NCI-H2196 (cell line): ENCODE data around the gene LCNL1.

Experiments used
- DNase-seq: peaks from one replicate; lab custom pipeline; 2025; ENCODE audit not compliant: unreplicated experiment; lab: John Stamatoyannopoulos, UW

The LCNL1 gene

DNA sequence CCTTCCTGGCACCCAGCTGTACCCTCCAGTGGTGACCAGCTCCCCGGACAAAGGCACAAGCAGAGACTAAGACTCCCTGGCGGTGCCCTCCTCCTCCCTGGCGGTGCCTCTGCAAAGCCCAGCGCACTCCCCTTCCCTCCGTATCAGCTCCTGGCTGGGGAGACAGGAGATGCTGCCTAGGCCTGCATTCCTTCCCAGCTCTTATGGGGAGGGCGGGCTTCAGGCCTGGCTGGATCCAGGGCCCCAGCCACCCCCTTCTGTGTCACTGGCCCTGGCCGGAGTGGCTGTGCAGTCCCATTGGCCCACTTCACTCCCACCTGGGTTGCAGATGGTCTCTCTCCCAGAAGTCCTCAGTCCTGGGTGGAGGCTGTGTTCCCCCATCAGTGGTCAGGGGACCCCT lies 24.3 kb upstream of the LCNL1 start:
- DNase-seq, result no peak

DNA sequence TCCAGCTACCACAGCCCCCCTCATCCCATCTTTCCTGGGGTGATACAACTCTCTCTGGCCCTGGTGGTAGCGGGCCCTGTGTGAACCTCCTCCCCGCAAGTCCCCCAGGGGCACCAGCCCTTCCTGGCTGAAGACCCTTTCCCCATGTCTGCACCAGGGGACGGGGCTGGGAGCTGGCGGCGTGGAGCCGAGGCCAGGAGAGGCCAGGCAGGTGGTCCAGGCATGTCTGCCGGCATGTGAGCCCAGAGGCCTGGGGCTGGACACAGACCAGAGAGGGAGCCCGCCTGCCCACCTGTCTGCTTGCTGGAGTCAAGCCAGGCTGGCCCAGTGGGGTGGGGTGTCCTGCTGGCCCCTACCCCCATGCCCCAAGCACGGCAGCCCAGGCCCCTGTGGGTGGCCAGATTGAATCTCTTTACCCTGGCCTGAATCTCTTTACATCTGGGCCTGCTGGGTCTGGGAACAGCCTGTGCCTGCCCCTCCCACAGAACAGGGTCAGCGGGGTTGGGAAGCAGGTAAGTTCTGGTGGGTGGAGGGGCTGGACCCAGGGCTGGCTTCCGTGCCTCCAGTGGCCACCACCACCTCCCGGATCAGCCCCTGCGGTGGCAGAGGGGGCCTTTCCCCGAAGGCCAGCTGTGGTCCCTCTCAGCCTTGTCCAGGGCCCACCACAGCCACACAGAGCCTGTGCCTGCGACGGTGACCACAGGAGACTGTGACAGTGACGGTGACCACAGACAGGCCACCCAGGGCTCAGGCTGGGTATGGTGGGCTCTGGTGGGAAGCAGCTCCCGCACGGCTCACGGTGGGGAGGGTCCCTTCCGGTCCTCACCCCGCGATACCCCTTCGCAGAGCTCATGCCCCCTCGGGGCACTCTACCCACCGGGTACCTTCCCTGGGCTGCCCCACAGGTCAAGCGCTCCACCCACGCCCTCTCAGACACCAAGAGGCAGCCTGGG lies 23.6 kb upstream of the LCNL1 start:
- DNase-seq, result no peak

DNA sequence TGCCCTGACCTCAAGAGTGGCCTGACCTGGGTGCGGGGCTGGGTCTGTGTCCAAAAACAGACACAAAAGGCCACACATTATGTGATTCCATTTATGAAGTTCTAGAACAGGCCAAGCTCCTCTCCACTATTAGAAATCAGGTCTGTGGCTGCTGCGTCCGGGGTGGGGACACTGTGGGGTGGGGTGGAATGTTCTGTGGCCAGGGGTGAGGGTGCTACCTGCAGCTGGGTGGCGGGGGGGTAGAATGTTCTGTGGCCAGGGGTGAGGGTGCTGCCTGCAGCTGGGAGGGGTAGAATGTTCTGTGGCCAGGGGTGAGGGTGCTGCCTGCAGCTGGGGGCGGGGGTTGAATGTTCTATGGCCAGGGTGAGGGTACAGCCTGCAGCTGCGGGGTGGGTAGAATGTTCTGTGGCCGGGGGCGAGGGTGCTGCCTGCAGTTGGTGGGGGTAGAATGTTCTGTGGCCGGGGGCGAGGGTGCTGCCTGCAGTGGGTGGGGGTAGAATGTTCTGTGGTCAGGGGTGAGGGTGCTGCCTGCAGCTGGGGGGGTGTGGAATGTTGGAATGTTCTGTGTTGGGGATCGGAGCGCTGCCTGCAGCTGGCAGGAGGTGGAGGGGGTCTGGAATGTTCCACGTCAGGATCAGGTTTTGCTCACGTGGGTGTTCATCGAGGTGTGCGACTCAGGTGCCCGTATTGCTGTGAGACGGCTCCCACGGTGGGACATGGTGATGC lies 22.4 kb upstream of the LCNL1 start:
- DNase-seq, result no peak

DNA sequence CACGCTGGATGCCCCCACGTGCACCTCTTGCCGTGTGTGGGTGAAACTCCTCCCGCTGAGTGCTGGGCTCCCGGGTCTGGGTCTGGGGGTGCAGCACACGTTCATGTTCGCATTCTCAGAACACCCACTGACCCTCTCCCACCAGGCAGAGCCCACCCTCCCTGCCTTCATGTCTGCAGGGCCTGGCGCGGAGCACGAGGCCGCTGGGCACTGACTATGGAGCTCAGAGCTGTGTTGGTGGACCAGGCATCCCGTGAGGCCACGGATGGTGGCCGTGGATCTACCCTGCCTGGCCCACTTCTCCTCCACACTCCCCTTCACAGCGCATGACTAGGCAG lies 21.9 kb upstream of the LCNL1 start:
- no peak for DNase-seq

DNA sequence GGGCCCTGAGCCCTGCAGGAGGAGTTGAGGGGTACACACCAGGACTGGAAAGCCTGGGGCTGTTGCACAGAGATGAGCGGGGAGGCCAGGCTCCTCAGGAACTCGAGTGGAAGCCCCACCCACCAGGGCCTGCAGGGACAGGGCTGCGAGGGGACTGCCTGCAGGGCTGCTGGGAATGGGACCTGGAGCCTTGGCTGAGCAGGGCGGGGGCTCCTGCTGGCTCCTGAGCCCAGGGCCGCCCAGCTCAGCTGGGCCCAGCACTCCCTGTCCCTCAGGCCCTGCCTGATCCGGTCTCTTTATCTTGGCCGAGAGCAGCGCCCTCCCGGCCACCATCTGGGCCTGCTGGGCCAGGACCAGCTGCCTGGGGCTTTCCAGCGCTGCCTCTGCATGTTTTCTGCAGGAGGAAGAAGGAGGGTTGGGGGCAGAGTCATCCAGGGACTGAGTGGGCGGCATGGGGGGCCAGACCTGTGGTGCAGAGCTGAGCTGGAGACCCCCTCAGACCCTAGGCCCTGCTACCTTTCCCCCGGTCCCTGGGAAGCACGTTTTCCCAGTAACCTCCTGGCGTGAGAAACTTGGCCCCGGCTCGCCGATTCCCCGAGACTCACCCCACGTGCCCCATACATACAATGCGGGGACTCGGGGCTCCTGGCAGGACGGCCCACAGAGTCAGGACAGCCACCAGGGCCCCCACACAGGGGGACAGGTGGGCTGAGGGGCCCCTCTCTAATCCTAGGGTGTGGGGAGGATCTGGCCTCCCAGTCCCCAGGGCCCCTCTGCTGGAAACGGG lies 21.3 kb upstream of the LCNL1 start:
- no peak for DNase-seq

DNA sequence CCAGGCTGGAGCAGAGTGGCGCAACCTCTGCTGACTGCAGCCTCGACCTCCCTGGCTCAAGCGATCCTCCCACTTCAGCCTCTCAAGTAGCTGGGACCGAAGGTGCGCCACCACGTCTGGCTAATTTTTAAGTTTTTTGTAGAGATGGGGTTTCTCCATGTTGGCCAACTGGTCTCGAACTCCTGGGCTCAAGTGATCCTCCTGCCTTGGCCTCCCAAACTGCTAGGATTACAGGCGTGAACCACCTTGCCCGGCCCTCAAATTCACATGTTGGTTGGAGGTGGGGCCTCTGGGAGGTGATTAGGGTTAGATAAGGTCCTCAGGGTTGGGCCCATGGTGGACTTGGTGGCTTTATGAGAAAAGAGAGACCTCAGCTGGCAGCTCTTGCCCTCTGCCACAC lies 20.6 kb upstream of the LCNL1 start:
- DNase-seq, result no peak

DNA sequence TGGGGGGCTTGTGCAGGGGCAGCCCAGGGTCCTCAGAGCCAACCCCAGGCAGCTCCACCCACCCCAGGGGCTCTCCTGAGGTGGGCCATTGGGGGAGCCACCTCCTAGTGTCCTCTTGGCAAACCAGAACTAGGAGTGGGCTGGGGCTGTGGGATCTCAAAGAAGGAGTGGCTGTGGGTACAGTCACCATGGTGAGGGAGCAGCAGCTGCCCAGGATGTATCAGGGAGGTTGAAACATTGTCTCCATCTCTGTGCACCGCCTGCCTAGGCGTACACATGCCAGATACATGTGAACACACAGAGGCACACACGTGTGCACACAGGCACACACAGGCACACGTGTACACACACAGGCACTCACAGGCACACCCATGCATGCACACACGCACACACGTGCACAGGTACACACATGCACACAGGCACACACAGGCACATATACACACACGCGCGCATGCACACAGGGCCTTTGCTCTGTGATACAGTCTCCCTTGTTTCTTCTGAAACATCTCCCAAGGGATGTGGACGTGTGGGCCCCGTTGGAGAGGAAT lies 20.0 kb upstream of the LCNL1 start:
- DNase-seq, result no peak

DNA sequence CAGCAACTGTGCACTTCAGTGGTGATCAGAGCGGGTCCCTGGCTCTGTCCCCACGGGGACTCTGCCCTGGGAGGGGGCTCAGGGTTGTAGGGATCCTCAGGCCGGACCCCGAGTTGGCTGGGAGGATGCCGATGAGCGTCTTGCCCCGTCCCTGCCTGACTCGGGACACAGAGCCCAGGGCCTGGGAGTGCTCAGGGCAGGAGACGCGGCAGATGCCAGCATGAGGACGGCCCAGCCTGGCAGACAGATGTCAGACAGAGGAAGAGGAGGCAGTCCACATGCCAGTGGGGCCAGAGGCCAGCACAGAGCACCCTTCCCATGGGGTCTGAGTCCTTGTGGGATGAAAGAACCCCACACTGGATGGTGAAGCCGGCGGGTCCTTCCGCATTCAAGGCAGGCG lies 19.5 kb upstream of the LCNL1 start:
- DNase-seq, result no peak

DNA sequence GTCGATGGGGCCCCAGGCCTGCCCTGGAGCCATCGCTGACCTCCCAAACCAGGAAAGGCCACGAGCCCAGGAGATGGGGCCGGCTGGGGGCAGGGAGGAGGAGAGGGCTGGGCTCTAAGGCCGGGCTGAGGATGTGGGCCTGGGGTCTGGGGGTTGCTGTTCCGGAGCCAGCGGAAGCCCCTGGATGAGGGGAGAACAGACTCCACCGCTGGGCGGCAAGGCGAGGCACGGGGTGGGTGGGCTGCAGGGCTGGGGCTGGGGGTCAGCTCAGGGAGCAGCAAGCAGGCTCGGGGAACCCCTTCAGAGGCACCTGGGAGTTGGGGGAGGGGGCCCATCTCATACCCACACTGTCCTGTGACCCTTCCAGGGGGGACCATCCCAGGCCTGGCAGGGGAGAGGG lies 19.0 kb upstream of the LCNL1 start:
- DNase-seq, result no peak

DNA sequence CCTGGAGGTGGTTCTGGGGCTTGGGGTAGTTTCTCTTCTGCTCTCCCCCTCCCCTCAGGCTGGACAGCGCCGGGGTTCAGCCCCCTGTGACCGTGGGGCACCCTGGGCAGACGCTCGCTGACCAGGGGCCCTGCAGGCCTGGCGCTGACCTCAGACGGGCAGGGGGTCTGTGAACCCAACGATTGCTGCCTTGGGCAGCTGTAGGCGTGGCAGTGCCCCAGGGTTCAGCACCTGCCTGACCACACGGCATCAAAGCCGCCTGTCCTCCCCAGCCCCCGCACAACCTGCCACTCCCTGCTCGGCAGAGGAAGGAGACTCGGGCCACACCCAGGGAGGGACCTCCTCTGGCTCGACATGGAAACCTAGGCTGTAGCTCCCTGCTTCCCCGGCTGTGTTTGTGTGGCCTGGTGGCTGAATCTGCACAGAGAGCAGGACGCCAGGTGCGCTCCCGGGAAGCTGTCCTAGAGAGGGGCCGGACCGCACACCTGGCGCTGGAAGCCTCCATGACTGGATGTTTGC lies 18.6 kb upstream of the LCNL1 start:
- peak; percentile 19 for DNase-seq

DNA sequence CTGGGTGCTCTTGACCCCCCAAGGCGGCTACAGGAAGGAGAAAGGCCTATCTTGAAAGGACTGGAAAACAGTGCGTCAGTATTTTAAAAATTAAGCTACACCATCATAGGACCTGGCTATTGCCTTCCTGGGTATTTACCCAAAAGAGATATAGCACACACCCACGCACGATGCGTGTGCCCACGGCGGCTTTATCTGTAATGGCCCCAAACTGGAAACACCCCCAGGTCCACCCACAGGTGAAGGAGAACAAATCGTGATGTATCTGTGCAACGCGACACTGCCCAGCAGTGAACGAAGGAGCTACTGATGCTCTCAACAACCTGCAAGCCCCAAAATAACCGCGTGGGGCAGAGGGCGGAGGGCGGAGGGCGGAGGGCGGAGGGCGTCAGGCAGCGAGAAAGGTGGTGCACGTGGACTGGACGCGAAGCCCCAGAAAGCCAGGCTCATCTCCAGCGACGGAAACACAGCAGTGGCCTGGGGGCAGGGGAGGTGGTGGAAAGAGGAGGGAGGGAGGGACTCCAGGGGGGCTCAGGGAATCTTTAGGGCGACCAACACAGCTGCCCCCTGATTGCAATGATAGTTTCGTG lies 17.9 kb upstream of the LCNL1 start:
- DNase-seq, result no peak

DNA sequence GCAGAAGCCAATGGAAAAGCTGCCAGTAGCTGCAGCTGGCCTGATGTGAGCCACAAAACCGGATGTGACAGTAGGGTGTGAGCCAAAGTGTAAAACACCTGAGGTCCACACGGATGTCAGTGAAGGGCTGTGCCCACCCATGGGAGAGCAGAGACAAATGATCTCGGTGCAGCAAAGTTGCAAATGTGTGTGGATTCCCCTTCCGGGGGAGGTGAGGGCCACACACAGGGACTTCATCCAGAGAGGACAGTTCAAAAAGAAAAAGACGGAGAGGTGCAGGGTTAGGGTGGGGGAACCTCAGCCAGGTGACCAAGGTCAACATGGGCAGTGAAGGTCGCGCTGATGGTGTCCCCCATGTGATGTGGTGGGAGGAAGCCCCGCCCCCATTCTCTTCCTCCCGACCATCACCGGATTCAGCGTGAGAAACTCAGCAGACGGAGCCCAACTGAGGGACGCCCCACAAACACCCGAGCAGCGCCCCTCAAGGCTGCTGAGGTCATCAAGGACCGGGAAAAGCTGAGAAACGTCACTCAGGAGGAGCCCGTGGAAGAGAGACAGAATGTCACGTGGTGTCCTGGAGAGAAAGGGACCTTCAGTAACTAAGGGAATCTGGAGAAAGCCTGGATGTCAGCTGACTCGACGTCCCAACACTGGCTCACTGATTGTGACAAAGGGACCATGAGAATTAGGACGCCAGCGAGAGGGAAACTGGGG lies 16.9 kb upstream of the LCNL1 start:
- no peak for DNase-seq

DNA sequence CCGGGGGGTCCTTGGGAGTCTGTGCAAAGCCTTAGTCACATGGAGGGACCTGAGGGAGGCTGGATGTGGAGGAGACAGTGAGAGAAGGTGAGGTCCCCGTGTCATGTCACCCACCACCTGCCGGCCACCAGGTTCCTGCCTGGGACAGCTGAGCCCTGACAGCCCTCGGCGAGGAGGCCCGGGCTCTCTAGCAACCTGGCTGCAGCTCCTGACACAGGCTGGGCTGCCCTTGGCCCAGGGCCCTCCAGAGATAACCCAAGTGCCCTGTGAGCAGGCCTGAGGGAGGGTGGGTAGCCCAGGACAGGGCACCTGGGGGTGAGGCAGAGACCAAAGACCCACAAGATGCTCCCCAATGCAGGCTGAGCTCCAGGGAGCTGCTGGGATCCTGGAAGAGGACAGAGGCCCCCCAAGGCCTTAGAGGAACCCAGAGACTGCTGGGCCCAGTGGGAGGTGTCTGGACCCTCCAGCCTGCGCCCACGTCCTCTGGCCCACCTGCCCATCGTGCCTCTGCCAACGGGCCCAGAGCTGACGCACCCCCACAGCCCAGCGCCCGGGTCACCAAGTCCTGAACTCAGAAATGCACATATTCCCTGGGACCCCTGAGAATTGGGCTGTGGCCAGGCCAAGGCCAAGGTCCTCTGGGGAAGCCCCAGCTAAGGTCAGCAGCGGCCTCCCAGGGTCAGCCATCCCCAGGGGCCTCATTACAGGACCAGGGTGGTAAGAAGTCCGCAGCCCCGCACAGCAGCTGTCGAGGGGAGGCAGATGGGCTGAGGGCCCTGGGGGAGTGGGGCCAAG lies 14.3 kb upstream of the LCNL1 start:
- DNase-seq, result no peak

DNA sequence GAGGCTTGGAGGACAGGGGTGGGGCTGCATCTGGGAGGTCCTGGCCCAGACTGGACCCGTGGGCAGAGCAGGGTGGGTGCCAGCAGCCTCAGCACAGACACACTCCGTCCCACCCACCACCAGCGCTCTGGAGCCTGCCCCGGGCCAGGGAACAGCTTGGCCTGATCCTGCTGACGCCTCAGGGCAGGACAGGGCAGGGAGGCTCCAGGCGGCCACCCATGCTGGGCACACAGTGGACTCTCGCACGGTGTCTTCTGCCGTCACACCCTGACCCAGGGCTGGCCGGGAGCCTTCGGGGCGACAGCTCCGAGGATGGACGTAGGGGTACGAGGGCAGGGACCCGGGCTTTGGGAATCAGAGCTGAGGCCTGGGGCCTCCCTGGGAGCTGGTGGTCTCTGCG lies 13.6 kb upstream of the LCNL1 start:
- no peak for DNase-seq

DNA sequence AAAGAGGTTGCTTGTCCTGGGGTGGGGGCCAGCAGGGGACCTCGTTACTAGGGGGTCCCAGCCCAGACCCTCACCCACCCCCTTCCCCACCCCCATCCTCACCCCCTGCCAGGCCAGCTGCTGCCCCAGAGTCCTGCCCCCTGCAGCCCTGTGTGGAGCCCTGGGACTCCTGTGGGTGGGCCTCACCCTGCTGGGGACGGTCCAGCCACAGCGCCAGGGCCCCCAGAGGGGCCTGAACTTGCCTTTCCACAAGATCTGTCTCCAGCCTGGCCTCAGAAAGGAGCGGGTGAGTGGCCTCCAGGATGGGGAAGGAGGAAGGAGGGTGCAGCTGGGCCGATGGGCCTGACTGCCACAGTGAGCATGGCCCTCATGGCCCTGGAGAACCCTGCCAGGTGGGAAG lies 13.0 kb upstream of the LCNL1 start:
- DNase-seq, result no peak

DNA sequence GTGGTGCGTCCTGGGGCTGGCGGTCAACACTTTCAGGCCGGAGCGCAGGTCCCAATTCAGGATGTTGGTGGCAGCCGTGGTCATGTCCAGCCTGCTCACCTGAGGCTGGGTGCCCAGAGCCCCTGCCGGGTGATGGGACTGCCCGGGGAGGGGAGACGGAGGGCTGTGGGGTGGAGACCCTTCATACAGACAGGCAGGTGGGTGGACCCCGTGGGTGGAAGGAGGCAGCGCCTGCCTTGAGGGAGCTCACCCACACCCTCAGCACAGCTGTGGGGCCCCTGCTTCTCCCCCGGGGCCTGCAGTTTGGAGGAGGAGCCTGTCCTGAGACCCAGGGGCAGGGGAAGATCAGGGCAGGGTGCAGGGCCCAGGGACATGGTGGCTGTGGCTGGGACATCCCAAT lies 12.4 kb upstream of the LCNL1 start:
- DNase-seq, result no peak

DNA sequence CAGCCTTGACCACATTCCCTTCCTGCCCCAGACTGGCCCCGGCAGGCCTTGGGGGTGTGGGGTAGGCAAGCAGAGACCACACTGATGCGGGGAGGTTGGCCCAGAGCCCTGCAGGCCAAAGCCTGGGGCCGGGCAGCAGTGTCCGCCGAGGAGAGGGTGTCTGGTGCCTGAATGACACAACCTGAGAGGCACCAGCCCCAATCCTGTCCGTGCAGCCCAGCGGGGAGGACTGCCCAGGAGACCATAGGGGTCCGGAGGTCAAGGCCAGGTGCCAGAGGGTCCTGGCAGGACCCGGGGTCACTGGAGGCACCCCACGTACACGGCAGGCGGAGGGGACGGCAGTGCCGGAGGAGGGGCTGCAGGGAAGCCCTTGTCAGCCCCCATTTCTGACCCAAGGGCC lies 11.0 kb upstream of the LCNL1 start:
- no peak for DNase-seq

DNA sequence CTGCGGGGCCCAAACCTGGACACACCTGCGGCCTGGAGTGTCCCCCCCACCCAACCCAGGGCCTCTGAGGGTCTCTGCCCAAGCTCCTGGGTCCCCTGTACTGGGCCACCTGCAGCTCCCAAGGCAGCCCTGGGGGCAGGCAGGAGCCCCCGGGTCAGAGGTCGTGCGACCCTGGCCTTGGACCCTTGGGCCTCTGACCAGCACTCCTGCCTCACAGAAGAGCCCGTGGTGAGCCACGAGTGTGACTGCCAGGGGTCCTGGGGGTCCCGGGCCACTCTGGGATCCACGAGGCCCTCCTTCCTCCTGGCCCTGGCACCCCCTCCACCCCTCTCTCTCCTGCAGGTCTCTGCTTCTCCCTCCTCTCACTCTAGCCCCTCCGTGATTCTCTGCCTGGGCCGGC lies 10.5 kb upstream of the LCNL1 start:
- DNase-seq, result no peak

DNA sequence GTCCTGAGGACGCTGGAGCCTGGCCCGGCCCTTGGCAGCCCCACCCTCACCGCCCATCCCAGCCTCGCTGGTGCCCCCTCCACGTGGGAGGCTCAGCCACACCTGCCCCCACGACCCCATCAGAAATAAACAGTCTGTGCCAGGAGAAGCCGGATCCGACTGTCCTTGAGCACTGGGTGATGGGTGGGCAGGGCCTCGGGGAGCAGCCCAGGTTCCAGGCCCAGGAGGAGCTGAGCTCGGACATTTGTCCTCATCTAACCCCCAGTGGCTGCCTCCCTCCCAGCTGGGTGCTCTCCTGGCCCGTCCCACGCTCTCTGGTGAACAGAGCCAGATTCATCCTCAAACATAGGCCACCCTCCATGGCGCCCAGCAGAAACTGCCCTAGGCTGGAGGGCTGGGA lies 10.1 kb upstream of the LCNL1 start:
- DNase-seq, result no peak
